SK-N-SH (cell line): ENCODE results near the gene PLOD3. TPM values are rescaled to one million over a fixed set of nuclear protein-coding genes. Genes with fewer than 3 reads are reported as not detected.

Experiments
- CTCF ChIA-PET: fragments of 300-600, 350-600 bp; formaldehyde crosslinking; extraction: SDS; loops from one replicate; lab custom pipeline; 2021; lab: Yijun Ruan, JAX
- POLR2A ChIA-PET: fragments of 350-600 bp; sonication (Branson Sonifier 250); formaldehyde crosslinking; extraction: SDS; loops from one replicate; lab custom pipeline; 2020; ENCODE audit warnings: antibody characterized with exemption, inconsistent platforms; lab: Yijun Ruan, JAX
- DNase-seq: peaks from one replicate; pipeline ENCODE4 v3.0.0; 2012
- H2AFZ ChIP-seq: fragments of 200-600 bp; sonication (generic); 2 replicates; pipeline ENCODE4 v1.8.1; 2016; ENCODE audit warnings: antibody characterized with exemption, mild to moderate bottlenecking, low read depth
- H3F3A ChIP-seq: fragments of 200-600 bp; sonication (generic); replicated peaks from 2 replicates; pipeline ENCODE3; 2016; ENCODE audit warnings: antibody characterized with exemption, mild to moderate bottlenecking; ENCODE audit not compliant: insufficient read depth
- H3K27ac ChIP-seq, 2 experiments: fragments of 200-500 bp in 1 of 2; fragments of 200-600 bp in 1 of 2; sonication (Bioruptor generic) in 1 of 2; sonication (generic), shearing (Covaris generic) in 1 of 2; 2 replicates each; pipeline versions ENCODE4 v1.5.1 to v1.6.1; 2014 to 2016; ENCODE audit warnings: low read depth in 2 of 2, inconsistent platforms in 1 of 2, low read length in 1 of 2, mild to moderate bottlenecking in 1 of 2, mixed read lengths in 1 of 2
- H3K27me3 ChIP-seq: fragments of 200-600 bp; sonication (generic), shearing (Covaris generic); 2 replicates; pipeline ENCODE4 v1.6.1; 2016; ENCODE audit warnings: mixed run types; ENCODE audit not compliant: insufficient read depth
- H3K36me3 ChIP-seq, 2 experiments: fragments of 200-500 bp in 1 of 2; fragments of 200-600 bp in 1 of 2; sonication (Bioruptor generic) in 1 of 2; sonication (generic) in 1 of 2; replicated peaks in 1 of 2; 2 replicates each; pipeline versions ENCODE3 to v1.5.1; 2014 to 2016; ENCODE audit warnings: low read length in 1 of 2, mild to moderate bottlenecking in 1 of 2; ENCODE audit not compliant: insufficient read depth in 2 of 2, control insufficient read depth in 1 of 2
- H3K4me1 ChIP-seq, 2 experiments: fragments of 200-500 bp in 1 of 2; fragments of 200-600 bp in 1 of 2; sonication (Bioruptor generic) in 1 of 2; sonication (generic), shearing (Covaris generic) in 1 of 2; 2 replicates each; pipeline versions ENCODE4 v1.5.1 to v1.6.1; 2014 to 2016; ENCODE audit warnings: low read depth in 1 of 2, low read length in 1 of 2, mixed run types in 1 of 2; ENCODE audit not compliant: insufficient read depth in 2 of 2, control insufficient read depth in 1 of 2
- H3K4me2 ChIP-seq: fragments of 200-600 bp; sonication (generic), shearing (Covaris generic); 2 replicates; pipeline ENCODE4 v1.6.1; 2017; ENCODE audit warnings: mixed run types
- H3K4me3 ChIP-seq, 2 experiments: fragments of 200-500 bp in 1 of 2; fragments of 200-600 bp in 1 of 2; sonication (Bioruptor generic) in 1 of 2; sonication (generic), shearing (Covaris generic) in 1 of 2; 2 replicates each; pipeline versions ENCODE4 v1.5.1 to v1.8.1; 2014 to 2016; ENCODE audit warnings: low read depth in 2 of 2, inconsistent platforms in 1 of 2, low read length in 1 of 2, mild to moderate bottlenecking in 1 of 2, mixed read lengths in 1 of 2, moderate library complexity in 1 of 2
- H3K79me2 ChIP-seq: fragments of 200-600 bp; sonication (generic); 2 replicates; pipeline ENCODE4 v1.8.1; 2017; ENCODE audit warnings: mild to moderate bottlenecking; ENCODE audit not compliant: insufficient read depth
- H3K9ac ChIP-seq: fragments of 200-600 bp; sonication (generic); 2 replicates; pipeline ENCODE4 v1.6.1; 2017; ENCODE audit warnings: mixed run types
- H3K9me2 ChIP-seq: fragments of 200-600 bp; sonication (generic); 2 replicates; pipeline ENCODE4 v1.6.1; 2017; ENCODE audit warnings: mixed run types
- H3K9me3 ChIP-seq: fragments of 200-600 bp; sonication (generic); 2 replicates; pipeline ENCODE4 v1.6.1; 2017; ENCODE audit warnings: mixed run types, mild to moderate bottlenecking, moderate library complexity
- H4K20me1 ChIP-seq: fragments of 200-600 bp; sonication (generic); 2 replicates; pipeline ENCODE4 v1.6.1; 2017; ENCODE audit warnings: mild to moderate bottlenecking, mixed run types; ENCODE audit not compliant: insufficient read depth
- CHD2 ChIP-seq: fragments of 150-350 bp; IDR thresholded peaks from 2 replicates; pipeline ENCODE4 v1.6.1; 2018; ENCODE audit warnings: low read length; ENCODE audit not compliant: partially characterized antibody
- EP300 ChIP-seq, 2 experiments: IDR thresholded peaks; 2 replicates each; pipeline versions ENCODE4 v1.4.0 to v1.6.1; 2012; ENCODE audit warnings: borderline replicate concordance in 1 of 2, low read depth in 1 of 2, low read length in 1 of 2
- FOSL2 ChIP-seq: IDR thresholded peaks from 2 replicates; pipeline ENCODE4 v1.4.0; 2012; ENCODE audit warnings: low read depth, mild to moderate bottlenecking, moderate library complexity, borderline replicate concordance
- FOXJ3 ChIP-seq: sonication (generic); formaldehyde crosslinking; IDR thresholded peaks from 2 replicates; pipeline ENCODE4 v1.5.1; 2020; ENCODE audit warnings: mild to moderate bottlenecking, missing genetic modification reagents
- FOXM1 ChIP-seq: IDR thresholded peaks from 2 replicates; pipeline ENCODE4 v1.4.0; 2012; ENCODE audit warnings: low read depth, mild to moderate bottlenecking
- GATA2 ChIP-seq: sonication (generic); formaldehyde crosslinking; IDR thresholded peaks from 2 replicates; pipeline ENCODE4 v1.5.0; 2020; ENCODE audit warnings: mild to moderate bottlenecking, missing genetic modification reagents
- JUND ChIP-seq: IDR thresholded peaks from 2 replicates; pipeline ENCODE4 v1.4.0; 2012
- POLR2AphosphoS5 ChIP-seq: IDR thresholded peaks from 2 replicates; pipeline ENCODE4 v1.6.1; 2012; ENCODE audit warnings: low read depth, low read length
- RAD21 ChIP-seq: IDR thresholded peaks from 2 replicates; pipeline ENCODE4 v1.6.1; 2012; ENCODE audit warnings: mild to moderate bottlenecking, low read length
- RFX5 ChIP-seq: IDR thresholded peaks from 2 replicates; pipeline ENCODE4 v1.6.1; 2012; ENCODE audit warnings: mild to moderate bottlenecking, improper control_type of control experiment, low read length
- RXRA ChIP-seq: IDR thresholded peaks from 2 replicates; pipeline ENCODE4 v1.4.0; 2012; ENCODE audit warnings: low read depth, mild to moderate bottlenecking, borderline replicate concordance
- SIN3A ChIP-seq: IDR thresholded peaks from 2 replicates; pipeline ENCODE4 v1.6.1; 2012; ENCODE audit warnings: low read depth, mild to moderate bottlenecking, low read length, moderate library complexity, borderline replicate concordance
- TEAD4 ChIP-seq: IDR thresholded peaks from 2 replicates; pipeline ENCODE4 v1.4.0; 2012; ENCODE audit warnings: mild to moderate bottlenecking, borderline replicate concordance; ENCODE audit not compliant: insufficient read depth
- YY1 ChIP-seq: IDR thresholded peaks from 2 replicates; pipeline ENCODE4 v1.4.0; 2012; ENCODE audit warnings: low read depth, mild to moderate bottlenecking
- WGBS: methylation state at CpG from one replicate; pipeline ENCODE4 v1.1.6; 2017; ENCODE audit warnings: low lambda C conversion rate; 5-methylcytosine and 5-hydroxymethylcytosine counted together
- polyA plus RNA-seq, 3 experiments: library from polyadenylated mRNA; depleted of rRNA; stranded (reverse); fragments of >200 nt; gene quantifications; 2 replicates each; pipeline ENCODE4 v1.2.3, GENCODE V29; 2012
- TF ChIP-seq, protein P1 (sequence below): fragments of 150-350 bp; IDR thresholded peaks from 2 replicates; pipeline ENCODE4 v1.6.1; 2017; ENCODE audit warnings: antibody characterized with exemption, low read length, low read depth, borderline replicate concordance
- TF ChIP-seq, protein P2 (sequence below): fragments of 200-600 bp; sonication (generic); IDR thresholded peaks from 2 replicates; pipeline ENCODE4 v1.6.1; 2017; ENCODE audit warnings: antibody characterized with exemption, mild to moderate bottlenecking, moderate library complexity
- TF ChIP-seq, protein P3 (sequence below): IDR thresholded peaks from 2 replicates; pipeline ENCODE4; 2012

The PLOD3 gene
- polyA plus RNA-seq, 1 of the 3 experiments (the other 2 are of a cell fraction) = 276 TPM

DNA sequence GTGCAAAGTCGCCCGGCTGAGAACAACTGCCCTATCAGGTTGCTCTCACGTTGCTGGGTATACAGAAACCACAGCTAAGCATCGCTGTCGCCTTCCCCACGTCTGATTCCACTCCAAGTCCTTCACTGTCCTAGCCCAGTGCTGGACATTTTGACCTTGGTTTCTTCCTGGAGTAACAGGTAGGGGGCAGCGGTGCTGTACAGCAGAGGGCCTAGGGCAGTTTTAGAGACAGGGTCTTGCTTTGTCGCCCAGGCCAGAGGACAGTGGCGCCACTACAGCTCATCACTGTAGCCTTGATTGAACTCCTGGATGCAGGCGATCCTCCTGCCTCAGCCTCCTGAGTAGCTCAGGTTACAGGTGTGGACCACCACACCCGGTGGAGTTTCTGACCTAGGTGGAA lies 17.7 kb upstream of the PLOD3 start:
- Histone ChIP-seq H2AFZ (no peak overlapping the region), H3F3A (peaks cover 6% of the 10 kb centered on the region), H3K36me3 (peaks cover 7 to 39% of the 10 kb centered on the region in 2 experiments), H3K79me2 (no peaks in the 10 kb centered on the region), H3K27me3 (no peaks in the 10 kb centered on the region)
- DNase-seq = peak; percentile 71
- POLR2A ChIA-PET = interaction anchor here (0.7 to 3.4 kb wide), 4 partner anchors 9 to 17 kb away, joined by 3 to 15 read pairs (median 4); partner anchors contain the start of gene ZNHIT1
- TF ChIP-seq, protein P1, sequence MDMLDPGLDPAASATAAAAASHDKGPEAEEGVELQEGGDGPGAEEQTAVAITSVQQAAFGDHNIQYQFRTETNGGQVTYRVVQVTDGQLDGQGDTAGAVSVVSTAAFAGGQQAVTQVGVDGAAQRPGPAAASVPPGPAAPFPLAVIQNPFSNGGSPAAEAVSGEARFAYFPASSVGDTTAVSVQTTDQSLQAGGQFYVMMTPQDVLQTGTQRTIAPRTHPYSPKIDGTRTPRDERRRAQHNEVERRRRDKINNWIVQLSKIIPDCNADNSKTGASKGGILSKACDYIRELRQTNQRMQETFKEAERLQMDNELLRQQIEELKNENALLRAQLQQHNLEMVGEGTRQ = no peak
- TF ChIP-seq FOSL2 (no peak), TEAD4 (no peak), JUND (no peak), POLR2AphosphoS5 (no peak; the same call in 1 of the 2 replicates), EP300 (IDR thresholded peaks at IDR 0.05; ENCODE audit: borderline replicate concordance in 1 of 2, low read depth in 1 of 2, low read length in 1 of 2) (no peak), YY1 (no peak), GATA2 (CRISPR knock-in tag) (no peak), RFX5 (no peak), RXRA (no peak), FOXM1 (no peak), CHD2 (no peak), FOXJ3 (CRISPR knock-in tag) (no peak), RAD21 (peak; percentile 42), SIN3A (no peak)
- TF ChIP-seq, protein P2, sequence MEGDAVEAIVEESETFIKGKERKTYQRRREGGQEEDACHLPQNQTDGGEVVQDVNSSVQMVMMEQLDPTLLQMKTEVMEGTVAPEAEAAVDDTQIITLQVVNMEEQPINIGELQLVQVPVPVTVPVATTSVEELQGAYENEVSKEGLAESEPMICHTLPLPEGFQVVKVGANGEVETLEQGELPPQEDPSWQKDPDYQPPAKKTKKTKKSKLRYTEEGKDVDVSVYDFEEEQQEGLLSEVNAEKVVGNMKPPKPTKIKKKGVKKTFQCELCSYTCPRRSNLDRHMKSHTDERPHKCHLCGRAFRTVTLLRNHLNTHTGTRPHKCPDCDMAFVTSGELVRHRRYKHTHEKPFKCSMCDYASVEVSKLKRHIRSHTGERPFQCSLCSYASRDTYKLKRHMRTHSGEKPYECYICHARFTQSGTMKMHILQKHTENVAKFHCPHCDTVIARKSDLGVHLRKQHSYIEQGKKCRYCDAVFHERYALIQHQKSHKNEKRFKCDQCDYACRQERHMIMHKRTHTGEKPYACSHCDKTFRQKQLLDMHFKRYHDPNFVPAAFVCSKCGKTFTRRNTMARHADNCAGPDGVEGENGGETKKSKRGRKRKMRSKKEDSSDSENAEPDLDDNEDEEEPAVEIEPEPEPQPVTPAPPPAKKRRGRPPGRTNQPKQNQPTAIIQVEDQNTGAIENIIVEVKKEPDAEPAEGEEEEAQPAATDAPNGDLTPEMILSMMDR = peak; percentile 61
- TF ChIP-seq, all 33 proteins: peak for 2
- 87% methylated on average over 11 of the region's 11 CpGs for WGBS
- H3K9ac ChIP-seq = no peak overlapping the region
- H3K4me3 ChIP-seq = no peak overlapping the region
- H4K20me1 ChIP-seq = no peaks in the 10 kb centered on the region
- H3K9me2 ChIP-seq = no peaks in the 10 kb centered on the region
- no peak overlapping the region for H3K4me2 ChIP-seq
- CTCF ChIA-PET = interaction anchor here (0.6 to 4.7 kb wide), 15 partner anchors 9 to 307 kb away, joined by 3 to 30 read pairs (median 4); partner anchors contain the start of genes PLOD3 and ZNHIT1
- H3K9me3 ChIP-seq = no peaks in the 10 kb centered on the region
- no peak overlapping the region for H3K27ac ChIP-seq
- H3K4me1 ChIP-seq = peaks cover 0 to 5% of the 10 kb centered on the region in 2 experiments; a peak in 1 of 4 replicates

DNA sequence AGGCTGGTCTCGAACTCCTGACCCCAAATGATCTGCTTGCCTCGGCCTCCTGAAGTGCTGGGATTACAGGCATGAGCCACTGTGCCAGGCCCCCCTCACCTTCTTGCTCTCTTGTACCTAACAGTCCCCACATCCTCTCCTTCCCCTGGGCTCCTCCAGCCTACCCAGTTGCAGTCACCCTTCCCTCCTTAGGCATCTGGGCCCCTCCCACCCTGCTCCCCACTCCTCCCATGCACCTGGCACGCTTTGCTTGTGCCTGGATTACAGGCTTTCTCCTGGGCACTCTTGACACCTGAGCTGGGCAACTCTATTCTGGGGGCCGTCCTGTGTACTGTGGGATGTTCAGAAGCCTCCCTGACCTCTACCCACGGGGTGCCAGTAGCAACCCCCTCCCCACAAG lies 17.3 kb upstream of the PLOD3 start:
- no peaks in the 10 kb centered on the region for H3K9me3 ChIP-seq
- TF ChIP-seq, protein P3, sequence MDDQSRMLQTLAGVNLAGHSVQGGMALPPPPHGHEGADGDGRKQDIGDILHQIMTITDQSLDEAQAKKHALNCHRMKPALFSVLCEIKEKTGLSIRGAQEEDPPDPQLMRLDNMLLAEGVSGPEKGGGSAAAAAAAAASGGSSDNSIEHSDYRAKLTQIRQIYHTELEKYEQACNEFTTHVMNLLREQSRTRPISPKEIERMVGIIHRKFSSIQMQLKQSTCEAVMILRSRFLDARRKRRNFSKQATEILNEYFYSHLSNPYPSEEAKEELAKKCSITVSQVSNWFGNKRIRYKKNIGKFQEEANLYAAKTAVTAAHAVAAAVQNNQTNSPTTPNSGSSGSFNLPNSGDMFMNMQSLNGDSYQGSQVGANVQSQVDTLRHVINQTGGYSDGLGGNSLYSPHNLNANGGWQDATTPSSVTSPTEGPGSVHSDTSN = no peak
- TF ChIP-seq EP300 (IDR thresholded peaks at IDR 0.05; ENCODE audit: borderline replicate concordance in 1 of 2, low read depth in 1 of 2, low read length in 1 of 2) (no peak), FOSL2 (no peak)
- TF ChIP-seq, all 33 proteins: peak for 0
- WGBS = 94% methylated on average over 5 of the region's 5 CpGs
- Histone ChIP-seq H3K4me2 (no peak overlapping the region), H3K36me3 (peaks cover 7 to 36% of the 10 kb centered on the region in 2 experiments), H3K4me3 (no peak overlapping the region), H4K20me1 (no peaks in the 10 kb centered on the region), H3F3A (peaks cover 6% of the 10 kb centered on the region), H2AFZ (no peak overlapping the region), H3K4me1 (peaks cover 0 to 5% of the 10 kb centered on the region in 2 experiments; a peak in 1 of 4 replicates), H3K9me2 (no peaks in the 10 kb centered on the region), H3K27me3 (no peaks in the 10 kb centered on the region), H3K9ac (no peak overlapping the region), H3K27ac (no peak overlapping the region), H3K79me2 (no peaks in the 10 kb centered on the region)
- peak; percentile 41 for DNase-seq
- ChIA-PET POLR2A (interaction anchor here (0.6 to 3.4 kb wide), 5 partner anchors 9 to 1033 kb away, joined by 3 to 15 read pairs (median 3); partner anchors contain the start of gene ZNHIT1), CTCF (interaction anchor here (0.6 to 4.7 kb wide), 15 partner anchors 9 to 308 kb away, joined by 3 to 30 read pairs (median 4); partner anchors contain the start of genes PLOD3 and ZNHIT1)
